Duodenal mucosa (tissue), 2 donors: ENCODE results near the gene S100A13.
"Not testable (repeated sequence)": the region's sequence is repeated elsewhere in the genome, so short reads cannot be mapped to it uniquely, and the experiment has no call there.

Experiments used
- H3K27ac ChIP-seq: one replicate; pipeline ENCODE4 v1.7.0; 2013; ENCODE audit warnings: low read depth, low read length
- H3K27me3 ChIP-seq, 2 donors: one replicate each; pipeline ENCODE4 v1.7.0; 2013; ENCODE audit warnings: low read length in 2 of 2, control low read depth in 1 of 2; ENCODE audit not compliant: insufficient read depth in 2 of 2, control insufficient read depth in 1 of 2
- H3K36me3 ChIP-seq, 2 donors: one replicate each; pipeline ENCODE4 v1.7.0; 2013; ENCODE audit warnings: low read length in 2 of 2, control low read depth in 1 of 2; ENCODE audit not compliant: insufficient read depth in 2 of 2, control insufficient read depth in 1 of 2
- H3K4me1 ChIP-seq, 2 donors: one replicate each; pipeline ENCODE4 v1.7.0; 2013; ENCODE audit warnings: low read length in 2 of 2, control low read depth in 1 of 2; ENCODE audit not compliant: insufficient read depth in 2 of 2, control insufficient read depth in 1 of 2
- H3K4me3 ChIP-seq, 2 donors: one replicate each; pipeline ENCODE4 v1.7.0; 2013; ENCODE audit warnings: low read length in 2 of 2, low read depth in 1 of 2
- H3K9ac ChIP-seq, 2 donors: one replicate each; pipeline ENCODE4 v1.7.0; 2013; ENCODE audit warnings: low read length in 2 of 2, low read depth in 1 of 2
- H3K9me3 ChIP-seq, 2 donors: one replicate each; pipeline ENCODE4 v1.7.0; 2013; ENCODE audit warnings: low read length in 2 of 2, control low read depth in 1 of 2; ENCODE audit not compliant: control insufficient read depth in 1 of 2

Gene S100A13

DNA sequence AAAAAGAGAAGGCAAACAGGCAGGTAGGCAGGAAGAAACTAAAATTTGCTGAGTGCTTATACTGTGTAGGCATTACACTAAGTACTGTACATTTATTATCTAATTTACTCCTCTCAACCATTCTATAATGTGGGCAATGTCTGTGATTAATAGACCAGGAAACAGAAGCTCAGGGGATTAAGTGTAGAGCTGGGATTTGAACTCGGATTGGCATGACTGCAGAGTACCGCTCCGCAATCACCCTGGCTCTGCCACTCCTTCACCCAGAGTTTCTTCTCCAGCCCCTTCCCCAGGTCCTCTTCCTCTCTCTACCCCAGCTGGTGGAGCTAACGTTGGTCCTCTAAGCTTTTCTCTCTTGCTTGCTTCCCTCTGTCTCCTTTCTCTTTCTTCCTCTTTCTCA is 50.2 kb downstream of the S100A13 start:
- no peaks in the 10 kb centered on the region for H3K9me3 ChIP-seq
- H3K27ac ChIP-seq: no peak overlapping the region
- no peaks in the 10 kb centered on the region for H3K36me3 ChIP-seq
- no peaks in the 10 kb centered on the region for H3K27me3 ChIP-seq
- no peak overlapping the region for H3K9ac ChIP-seq
- H3K4me3 ChIP-seq: no peak overlapping the region
- peaks cover 3 to 12% of the 10 kb centered on the region in 2 donors for H3K4me1 ChIP-seq

DNA sequence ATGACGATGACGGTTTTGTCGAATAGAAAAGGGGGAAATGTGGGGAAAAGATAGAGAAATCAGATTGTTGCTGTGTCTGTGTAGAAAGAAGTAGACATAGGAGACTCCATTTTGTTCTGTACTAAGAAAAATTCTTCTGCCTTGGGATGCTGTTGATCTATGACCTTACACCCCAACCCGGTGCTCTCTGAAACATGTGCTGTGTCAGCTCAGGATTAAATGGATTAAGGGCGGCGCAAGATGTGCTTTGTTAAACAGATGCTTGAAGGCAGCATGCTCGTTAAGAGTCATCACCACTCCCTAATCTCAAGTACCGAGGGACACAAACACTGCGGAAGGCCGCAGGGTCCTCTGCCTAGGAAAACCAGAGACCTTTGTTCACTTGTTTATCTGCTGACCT is 51.8 kb downstream of the S100A13 start:
- H3K27me3 ChIP-seq, H3K36me3 ChIP-seq, H3K9me3 ChIP-seq, H3K9ac ChIP-seq, H3K4me3 ChIP-seq, H3K27ac ChIP-seq: not testable (repeated sequence)
- peaks cover 8 to 19% of the 10 kb centered on the region in 2 donors for H3K4me1 ChIP-seq

DNA sequence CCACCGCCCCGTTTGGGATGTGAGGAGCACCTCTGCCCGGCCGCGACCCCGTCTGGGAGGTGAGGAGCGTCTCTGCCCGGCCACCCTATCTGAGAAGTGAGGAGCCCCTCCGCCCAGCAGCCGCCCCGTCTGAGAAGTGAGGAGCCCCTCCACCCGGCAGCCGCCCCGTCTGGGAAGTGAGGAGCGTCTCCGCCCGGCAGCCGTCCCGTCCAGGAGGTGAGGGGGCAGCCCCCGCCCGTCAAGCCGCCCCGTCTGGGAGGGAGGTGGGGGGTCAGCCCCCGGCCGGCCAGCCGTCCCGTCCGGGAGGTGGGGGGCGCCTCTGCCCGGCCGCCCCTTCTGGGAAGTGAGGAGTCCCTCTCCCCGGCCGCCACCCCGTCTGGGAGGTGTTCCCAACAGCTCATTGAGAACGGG is 52.2 kb downstream of the S100A13 start:
- not testable (repeated sequence) for H3K9me3 ChIP-seq, H3K36me3 ChIP-seq, H3K9ac ChIP-seq, H3K27ac ChIP-seq, H3K27me3 ChIP-seq, H3K4me3 ChIP-seq
- H3K4me1 ChIP-seq: peaks cover 10 to 21% of the 10 kb centered on the region in 2 donors

DNA sequence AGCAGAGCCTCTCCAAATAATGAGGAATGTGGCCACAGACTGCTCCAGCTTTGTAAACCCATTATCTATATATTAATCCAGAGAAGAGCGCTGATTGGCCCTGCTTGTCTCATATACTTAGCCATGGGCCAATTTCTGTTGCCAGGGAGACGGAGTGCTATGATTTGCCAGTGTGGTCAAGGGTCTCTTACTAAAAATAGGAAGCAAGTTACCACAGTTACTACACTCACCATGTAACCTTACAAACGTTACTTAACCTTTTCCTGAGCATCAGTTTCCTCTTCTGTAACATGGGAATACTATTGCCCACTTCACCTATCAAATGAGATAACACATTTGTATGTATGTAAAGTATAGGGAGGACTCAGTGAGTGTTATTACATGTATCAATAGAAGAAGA is 54.0 kb downstream of the S100A13 start:
- no peaks in the 10 kb centered on the region for H3K27me3 ChIP-seq
- H3K4me3 ChIP-seq: no peak overlapping the region
- no peaks in the 10 kb centered on the region for H3K36me3 ChIP-seq
- H3K9ac ChIP-seq: no peak overlapping the region
- no peaks in the 10 kb centered on the region for H3K9me3 ChIP-seq
- H3K27ac ChIP-seq: no peak overlapping the region
- H3K4me1 ChIP-seq: peaks cover 16 to 21% of the 10 kb centered on the region in 2 donors

DNA sequence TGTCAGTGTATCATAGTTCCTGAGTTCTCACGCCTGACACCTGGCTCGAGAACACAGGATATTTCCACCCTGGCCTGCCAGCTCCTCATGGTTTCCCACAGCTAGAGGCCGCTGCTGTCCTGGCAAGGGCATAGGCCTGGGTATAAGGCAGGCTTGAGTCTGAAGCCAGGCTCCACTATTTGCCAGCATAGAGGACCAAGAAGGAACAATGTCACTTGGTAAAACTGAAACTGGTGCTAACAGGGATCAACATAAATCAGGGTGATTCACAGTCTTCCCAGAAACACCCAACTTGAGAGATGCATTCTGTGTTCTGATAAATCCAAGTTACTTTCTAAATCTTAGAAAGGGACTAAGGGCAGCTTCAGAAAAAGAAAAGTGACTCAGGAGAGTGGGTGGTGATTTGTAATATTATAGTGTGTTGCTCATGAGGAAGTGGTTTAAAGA is 54.7 kb downstream of the S100A13 start:
- no peaks in the 10 kb centered on the region for H3K9me3 ChIP-seq
- no peak overlapping the region for H3K4me3 ChIP-seq
- no peaks in the 10 kb centered on the region for H3K27me3 ChIP-seq
- no peak overlapping the region for H3K9ac ChIP-seq
- no peak overlapping the region for H3K27ac ChIP-seq
- peaks cover 24 to 29% of the 10 kb centered on the region in 2 donors for H3K4me1 ChIP-seq
- no peaks in the 10 kb centered on the region for H3K36me3 ChIP-seq

DNA sequence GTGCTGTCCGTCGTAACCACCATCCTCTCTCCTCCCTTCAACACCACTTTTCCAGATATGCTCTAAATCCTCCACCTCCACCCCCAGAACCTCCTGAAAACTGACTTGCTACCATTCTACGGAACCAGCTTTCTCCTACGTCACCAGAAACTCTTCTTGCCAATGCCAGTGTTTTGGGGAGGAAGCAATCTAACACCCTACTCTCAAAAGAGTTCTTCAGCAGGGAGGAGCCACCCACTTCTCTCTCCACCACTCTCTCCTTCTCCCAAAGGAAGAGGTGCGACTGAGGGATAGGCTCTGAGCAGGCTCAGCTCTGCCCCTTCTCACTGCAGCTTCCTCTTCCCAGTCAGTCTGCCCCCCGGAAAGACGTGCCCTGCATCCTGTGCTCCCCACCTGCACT is 55.6 kb downstream of the S100A13 start:
- Histone ChIP-seq H3K4me3 (no peak overlapping the region), H3K9me3 (no peaks in the 10 kb centered on the region), H3K4me1 (peaks cover 33 to 36% of the 10 kb centered on the region in 2 donors), H3K27me3 (no peaks in the 10 kb centered on the region), H3K9ac (no peak overlapping the region), H3K27ac (no peak overlapping the region), H3K36me3 (no peaks in the 10 kb centered on the region)

DNA sequence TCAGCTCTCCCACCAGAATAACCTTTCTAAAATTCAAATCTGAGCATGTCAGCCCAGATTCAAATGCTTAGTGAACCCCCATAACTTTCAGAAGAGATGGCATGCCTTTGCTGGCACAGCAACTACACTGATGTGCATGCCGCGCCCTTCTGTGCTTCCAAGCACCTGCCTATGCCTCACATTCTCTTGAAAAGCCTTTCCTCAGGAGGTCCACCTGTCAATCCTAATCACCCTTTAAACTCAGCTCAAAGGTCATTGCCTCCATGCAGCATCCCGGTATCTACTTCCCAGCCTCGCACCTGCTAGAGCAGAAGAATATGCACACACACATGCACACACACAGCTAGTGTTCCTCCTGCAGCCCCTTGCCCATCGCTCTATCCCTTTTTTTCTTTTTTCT is 56.4 kb downstream of the S100A13 start:
- no peak overlapping the region for H3K27ac ChIP-seq
- H3K36me3 ChIP-seq: no peaks in the 10 kb centered on the region
- no peak overlapping the region for H3K9ac ChIP-seq
- peaks cover 38 to 44% of the 10 kb centered on the region in 2 donors for H3K4me1 ChIP-seq
- no peak overlapping the region for H3K4me3 ChIP-seq
- no peaks in the 10 kb centered on the region for H3K9me3 ChIP-seq
- H3K27me3 ChIP-seq: no peaks in the 10 kb centered on the region

GRCh38 chr1:153569465-153569864 is 57.8 kb downstream of the S100A13 start:
- Histone ChIP-seq H3K9me3 (no peaks in the 10 kb centered on the region), H3K9ac (no peak overlapping the region), H3K4me1 (peaks cover 45 to 54% of the 10 kb centered on the region in 2 donors), H3K27me3 (no peaks in the 10 kb centered on the region), H3K36me3 (no peaks in the 10 kb centered on the region), H3K4me3 (no peak overlapping the region), H3K27ac (no peak overlapping the region)
